HepG2 (cell line): ENCODE data around the gene PSMD2.

ENCODE experiments used
- DMTF1 ChIP-seq: sonication (generic); formaldehyde crosslinking; IDR thresholded peaks from 2 replicates; pipeline ENCODE4 v1.4.0; 2020; ENCODE audit warnings: mild to moderate bottlenecking, missing genetic modification reagents
- HDAC6 ChIP-seq: fragments of 200-600 bp; sonication (generic); IDR thresholded peaks from 2 replicates; pipeline ENCODE4 v1.7.0; 2017; ENCODE audit warnings: mild to moderate bottlenecking, antibody characterized with exemption, low read length, low read depth
- MTA3 ChIP-seq: sonication (generic); formaldehyde crosslinking; IDR thresholded peaks from 2 replicates; pipeline ENCODE4 v1.4.0; 2020; ENCODE audit warnings: missing genetic modification reagents
- MZF1 ChIP-seq: sonication (generic); formaldehyde crosslinking; IDR thresholded peaks from 2 replicates; pipeline ENCODE4 v1.8.1; 2023; ENCODE audit warnings: mild to moderate bottlenecking, missing genetic modification reagents, borderline replicate concordance
- ZBTB21 ChIP-seq: sonication (generic); formaldehyde crosslinking; IDR thresholded peaks from 2 replicates; pipeline ENCODE4 v1.4.0; 2020; ENCODE audit warnings: missing genetic modification reagents
- ZBTB26 ChIP-seq: IDR thresholded peaks from 2 replicates; pipeline ENCODE4 v1.6.1; 2016; ENCODE audit warnings: missing compliant biosample characterization, missing genetic modification reagents, borderline replicate concordance

- TF ChIP-seq MTA3 (CRISPR knock-in tag) (no peak), HDAC6 (no peak), MZF1 (CRISPR knock-in tag) (no peak), DMTF1 (CRISPR knock-in tag) (no peak), ZBTB26 (CRISPR knock-in tag) (no peak), ZBTB21 (CRISPR knock-in tag) (no peak)
Observed at GRCh38 chr3:184322731-184323487, 23.9 kb downstream of the PSMD2 start.
